H9 (cell line): Measurements from ENCODE around the gene NDUFV1. TPM values are rescaled to one million over a fixed set of nuclear protein-coding genes. Genes with fewer than 3 reads are reported as not detected.
"Not testable (repeated sequence)": the region's sequence is repeated elsewhere in the genome, so short reads cannot be mapped to it uniquely, and the experiment has no call there.

Experiments used
- DNase-seq: peaks from one replicate; pipeline ENCODE4 v3.0.0-alpha.2; 2017
- H2AFZ ChIP-seq: one replicate; pipeline ENCODE4 v1.6.1; 2013; ENCODE audit warnings: mild to moderate bottlenecking, low read length, control low read depth, moderate library complexity
- H2AK5ac ChIP-seq: 2 replicates; pipeline ENCODE4 v1.6.1; 2013; ENCODE audit warnings: low read length, control low read depth, mixed read lengths; ENCODE audit not compliant: insufficient read length
- H2BK120ac ChIP-seq: one replicate; pipeline ENCODE4 v1.6.1; 2013; ENCODE audit warnings: low read depth, mild to moderate bottlenecking, low read length, control low read depth, inconsistent platforms; ENCODE audit not compliant: poor library complexity, severe bottlenecking
- H2BK12ac ChIP-seq: 2 replicates; pipeline ENCODE4 v1.6.1; 2013; ENCODE audit warnings: low read length, control low read depth, mixed read lengths, low read depth; ENCODE audit not compliant: insufficient read length
- H2BK15ac ChIP-seq: 2 replicates; pipeline ENCODE4 v1.6.1; 2013; ENCODE audit warnings: low read depth, low read length, control low read depth
- H2BK20ac ChIP-seq: one replicate; pipeline ENCODE4 v1.6.1; 2013; ENCODE audit warnings: low read depth, mild to moderate bottlenecking, low read length, control low read depth, inconsistent platforms; ENCODE audit not compliant: poor library complexity, severe bottlenecking
- H2BK5ac ChIP-seq: 2 replicates; pipeline ENCODE4 v1.6.1; 2013; ENCODE audit warnings: low read length, control low read depth, mixed read lengths; ENCODE audit not compliant: insufficient read length
- H3K14ac ChIP-seq: 2 replicates; pipeline ENCODE4 v1.6.1; 2013; ENCODE audit warnings: low read length, control low read depth; ENCODE audit not compliant: insufficient read depth
- H3K18ac ChIP-seq: 2 replicates; pipeline ENCODE4 v1.6.1; 2013; ENCODE audit warnings: low read depth, mild to moderate bottlenecking, mixed read lengths, low read length, control low read depth; ENCODE audit not compliant: insufficient read length
- H3K23ac ChIP-seq: 2 replicates; pipeline ENCODE4 v1.6.1; 2013; ENCODE audit warnings: low read length, control low read depth, mixed read lengths, low read depth; ENCODE audit not compliant: insufficient read length
- H3K23me2 ChIP-seq: 2 replicates; pipeline ENCODE4 v1.6.1; 2013; ENCODE audit warnings: low read depth, mild to moderate bottlenecking, mixed read lengths, low read length, control low read depth; ENCODE audit not compliant: insufficient read length, poor library complexity, severe bottlenecking
- H3K27ac ChIP-seq: 2 replicates; pipeline ENCODE4 v1.5.1; 2013; ENCODE audit warnings: low read length, control low read depth, mixed read lengths, low read depth; ENCODE audit not compliant: insufficient read length
- H3K27me3 ChIP-seq: 2 replicates; pipeline ENCODE4 v1.6.1; 2013; ENCODE audit warnings: low read length, control low read depth, inconsistent platforms; ENCODE audit not compliant: insufficient read depth
- H3K4ac ChIP-seq: 2 replicates; pipeline ENCODE4 v1.6.1; 2013; ENCODE audit warnings: low read depth, mild to moderate bottlenecking, control low read depth, inconsistent platforms, low read length, moderate library complexity
- H3K4me1 ChIP-seq: 2 replicates; pipeline ENCODE4 v1.6.1; 2013; ENCODE audit warnings: low read length, control low read depth, inconsistent platforms; ENCODE audit not compliant: insufficient read depth
- H3K4me2 ChIP-seq: 2 replicates; pipeline ENCODE4 v1.6.1; 2013; ENCODE audit warnings: low read length, control low read depth, mixed read lengths; ENCODE audit not compliant: insufficient read length, insufficient read depth
- H3K56ac ChIP-seq: 2 replicates; pipeline ENCODE4 v1.6.1; 2013; ENCODE audit warnings: low read depth, mild to moderate bottlenecking, mixed read lengths, low read length, control low read depth; ENCODE audit not compliant: insufficient read length
- H3K79me1 ChIP-seq: 2 replicates; pipeline ENCODE4 v1.6.1; 2013; ENCODE audit warnings: low read depth, mild to moderate bottlenecking, moderate library complexity, low read length, control low read depth, inconsistent platforms; ENCODE audit not compliant: insufficient read depth, poor library complexity, severe bottlenecking
- H3K79me2 ChIP-seq: 2 replicates; pipeline ENCODE4 v1.6.1; 2013; ENCODE audit warnings: low read length, control low read depth, inconsistent platforms; ENCODE audit not compliant: insufficient read depth
- H3K9ac ChIP-seq: 2 replicates; pipeline ENCODE4 v1.6.1; 2013; ENCODE audit warnings: low read length, control low read depth, mixed read lengths; ENCODE audit not compliant: insufficient read length; ENCODE audit errors: extremely low read depth
- H3K9me3 ChIP-seq: one replicate; pipeline ENCODE4 v1.6.1; 2013; ENCODE audit warnings: low read depth, low read length, inconsistent platforms; ENCODE audit not compliant: control insufficient read depth
- H3T11ph ChIP-seq: one replicate; pipeline ENCODE4 v1.6.1; 2013; ENCODE audit warnings: mild to moderate bottlenecking, low read length, control low read depth, inconsistent platforms
- H4K20me1 ChIP-seq: one replicate; pipeline ENCODE4 v1.6.1; 2013; ENCODE audit not compliant: control insufficient read depth, insufficient read length, insufficient read depth
- H4K5ac ChIP-seq: 2 replicates; pipeline ENCODE4 v1.6.1; 2013; ENCODE audit warnings: low read depth, mild to moderate bottlenecking, mixed read lengths, low read length, control low read depth; ENCODE audit not compliant: insufficient read length
- H4K8ac ChIP-seq: replicated peaks from 2 replicates; pipeline ENCODE4 v1.6.1; 2013; ENCODE audit warnings: low read length, control low read depth, mixed read lengths, low read depth; ENCODE audit not compliant: insufficient read length
- H4K91ac ChIP-seq: 2 replicates; pipeline ENCODE4 v1.6.1; 2013; ENCODE audit warnings: low read depth, mild to moderate bottlenecking, moderate library complexity, mixed read lengths, low read length, control low read depth; ENCODE audit not compliant: insufficient read length
- H3K27ac Mint-ChIP-seq, 3 experiments: 2 replicates in 2 of 3; 3 replicates in 1 of 3; pipeline ENCODE4 v1.8.0; 2020 to 2021; ENCODE audit warnings: mixed read lengths in 3 of 3, mild to moderate bottlenecking in 1 of 3, moderate library complexity in 1 of 3
- H3K27me3 Mint-ChIP-seq: 2 replicates; pipeline ENCODE4 v1.8.0; 2021; ENCODE audit warnings: low read depth, mild to moderate bottlenecking, moderate library complexity, mixed read lengths
- H3K36me3 Mint-ChIP-seq, 3 experiments: 2 replicates in 2 of 3; 3 replicates in 1 of 3; pipeline ENCODE4 v1.8.0; 2020 to 2021; ENCODE audit warnings: low read depth in 3 of 3, mixed read lengths in 3 of 3; ENCODE audit not compliant: insufficient read depth in 1 of 3
- H3K4me1 Mint-ChIP-seq, 2 experiments: 2 replicates each; pipeline ENCODE4 v1.8.0; 2020; ENCODE audit warnings: mixed read lengths in 2 of 2
- H3K4me3 Mint-ChIP-seq, 2 experiments: 2 replicates in 1 of 2; 3 replicates in 1 of 2; pipeline ENCODE4 v1.8.0; 2020 to 2021; ENCODE audit warnings: mild to moderate bottlenecking in 2 of 2, mixed read lengths in 2 of 2, moderate library complexity in 1 of 2
- H3K9me3 Mint-ChIP-seq, 2 experiments: 2 replicates in 1 of 2; 3 replicates in 1 of 2; pipeline ENCODE4 v1.8.0; 2020; ENCODE audit warnings: mild to moderate bottlenecking in 2 of 2, mixed read lengths in 2 of 2, moderate library complexity in 1 of 2
- CTCF ChIP-seq: fragments of 200-600 bp; sonication (generic); conservative IDR thresholded peaks from 3 replicates; pipeline ENCODE4 v1.8.0; 2021; ENCODE audit warnings: antibody characterized with exemption, mild to moderate bottlenecking
- WGBS: extraction: QIAGEN DNeasy Blood & Tissue Kit; methylation state at CpG from one replicate; pipeline ENCODE4 v1.1.7; 2013; ENCODE audit warnings: missing lambda C conversion rate, low lambda C conversion rate, mixed read lengths; ENCODE audit not compliant: insufficient read length; ENCODE audit errors: extremely low coverage; 5-methylcytosine and 5-hydroxymethylcytosine counted together
- total RNA-seq: library from RNA; stranded (reverse); gene quantifications from 2 replicates; pipeline ENCODE4 v1.2.1, GENCODE V29; 2021

The NDUFV1 gene
- total RNA-seq, 1 experiment from 2014 or later, result 154 TPM

GRCh38 chr11:67601098-67601497, 5.6 kb upstream of the NDUFV1 start:
- Mint-ChIP-seq H3K27me3 (peaks cover 15% of the 10 kb centered on the region), H3K27ac (no peak overlapping the region), H3K4me3 (no peak overlapping the region; a peak in 1 of 5 replicates), H3K36me3 (peaks cover 2 to 20% (median 3%) of the 10 kb centered on the region in 3 experiments; a peak in 4 of 7 replicates), H3K9me3 (peaks cover 25 to 30% of the 10 kb centered on the region in 2 experiments), H3K4me1 (peaks cover 28 to 38% of the 10 kb centered on the region in 2 experiments)
- Histone ChIP-seq H3K9me3 (no peaks in the 10 kb centered on the region), H4K8ac (no peak overlapping the region), H3K23me2 (no peaks in the 10 kb centered on the region), H3K79me2 (no peaks in the 10 kb centered on the region), H3K27me3 (no peaks in the 10 kb centered on the region), H2AFZ (no peak overlapping the region), H4K5ac (no peak overlapping the region), H2BK120ac (no peak overlapping the region), H3K56ac (no peak overlapping the region), H3K18ac (no peak overlapping the region), H3K14ac (no peak overlapping the region), H3K23ac (no peak overlapping the region), H2BK12ac (no peak overlapping the region), H3K4me1 (no peaks in the 10 kb centered on the region), H2AK5ac (no peak overlapping the region), H4K91ac (no peak overlapping the region), H3K4ac (no peak overlapping the region), H3K79me1 (no peaks in the 10 kb centered on the region), H2BK5ac (no peak overlapping the region), H3T11ph (no peak overlapping the region), H3K9ac (no peak overlapping the region), H3K4me2 (no peak overlapping the region), H3K27ac (no peak overlapping the region), H2BK20ac (no peak overlapping the region), H2BK15ac (no peak overlapping the region), H4K20me1 (no peaks in the 10 kb centered on the region)
- TF ChIP-seq CTCF, result no peak
- no peak for DNase-seq
- no CpG with 5 or more reads among the region's 7 CpGs for WGBS

GRCh38 chr11:67604119-67604518, 2.6 kb upstream of the NDUFV1 start:
- not testable (repeated sequence) for H3K79me2 ChIP-seq, H3K9me3 ChIP-seq, H4K20me1 ChIP-seq, H3K4me2 ChIP-seq, H2BK5ac ChIP-seq, H3K9ac ChIP-seq, H3K27me3 ChIP-seq, H3K4ac ChIP-seq, DNase-seq, H3T11ph ChIP-seq, H2AFZ ChIP-seq, H4K8ac ChIP-seq, H2AK5ac ChIP-seq, H3K14ac ChIP-seq, H2BK20ac ChIP-seq, H3K27ac ChIP-seq, H4K91ac ChIP-seq, H3K4me1 ChIP-seq, H2BK12ac ChIP-seq, H3K79me1 ChIP-seq, H3K56ac ChIP-seq, H2BK15ac ChIP-seq, H3K23ac ChIP-seq, H3K23me2 ChIP-seq, H4K5ac ChIP-seq
- H3K4me1 Mint-ChIP-seq, result peaks cover 38 to 44% of the 10 kb centered on the region in 2 experiments
- peak overlapping the region; percentile 14 for H2BK120ac ChIP-seq
- H3K4me3 Mint-ChIP-seq, result peak overlapping the region; percentile 16 to 38; a peak in 3 of 5 replicates
- WGBS, result no CpG with 5 or more reads among the region's 4 CpGs
- peak overlapping the region; percentile 34 for H3K18ac ChIP-seq
- H3K27ac Mint-ChIP-seq, result peak overlapping the region; percentile 27 to 94 (median 56); a peak in 4 of 7 replicates
- peaks cover 8 to 14% (median 9%) of the 10 kb centered on the region in 3 experiments for H3K36me3 Mint-ChIP-seq
- peaks cover 14% of the 10 kb centered on the region for H3K27me3 Mint-ChIP-seq
- H3K9me3 Mint-ChIP-seq, result peaks cover 7 to 11% of the 10 kb centered on the region in 2 experiments
